ENCODE measurements around the gene HLTF.

Gene HLTF

GRCh38 chr3:149010504-149010951 lies 75.8 kb downstream of the HLTF start:
- in situ Hi-C loops (cut with HindIII; ENCODE audit: low sequenced_read_pairs), result no loop called here
- DNase-seq (ENCODE audit: low read depth, low spot score), result no peak
- TF ChIP-seq CTCF (IDR thresholded peaks at IDR 0.05; ENCODE audit: low read depth, low read length), result no peak
- H3K4me3 ChIP-seq (ENCODE audit: low read depth, low read length), result no peak overlapping the region

GRCh38 chr3:149009732-149010131 lies 76.6 kb downstream of the HLTF start:
- no peak overlapping the region for H3K4me3 ChIP-seq (ENCODE audit: low read depth, low read length)
- in situ Hi-C loops (cut with HindIII; ENCODE audit: low sequenced_read_pairs), result no loop called here
- no peak for TF ChIP-seq CTCF (IDR thresholded peaks at IDR 0.05; ENCODE audit: low read depth, low read length)
- peak; percentile 37 for DNase-seq (ENCODE audit: low read depth, low spot score)

GRCh38 chr3:149007567-149008257 lies 78.6 kb downstream of the HLTF start:
- H3K4me3 ChIP-seq (ENCODE audit: low read depth, low read length), result no peak overlapping the region
- TF ChIP-seq CTCF (IDR thresholded peaks at IDR 0.05; ENCODE audit: low read depth, low read length), result no peak
- DNase-seq (ENCODE audit: low read depth, low spot score), result no peak
- in situ Hi-C loops (cut with HindIII; ENCODE audit: low sequenced_read_pairs), result no loop called here

GRCh38 chr3:149005416-149005815 lies 80.9 kb downstream of the HLTF start:
- DNase-seq (ENCODE audit: low read depth, low spot score), result no peak
- in situ Hi-C loops (cut with HindIII; ENCODE audit: low sequenced_read_pairs), result no loop called here
- H3K4me3 ChIP-seq (ENCODE audit: low read depth, low read length), result no peak overlapping the region
- TF ChIP-seq CTCF (IDR thresholded peaks at IDR 0.05; ENCODE audit: low read depth, low read length), result no peak

DNA sequence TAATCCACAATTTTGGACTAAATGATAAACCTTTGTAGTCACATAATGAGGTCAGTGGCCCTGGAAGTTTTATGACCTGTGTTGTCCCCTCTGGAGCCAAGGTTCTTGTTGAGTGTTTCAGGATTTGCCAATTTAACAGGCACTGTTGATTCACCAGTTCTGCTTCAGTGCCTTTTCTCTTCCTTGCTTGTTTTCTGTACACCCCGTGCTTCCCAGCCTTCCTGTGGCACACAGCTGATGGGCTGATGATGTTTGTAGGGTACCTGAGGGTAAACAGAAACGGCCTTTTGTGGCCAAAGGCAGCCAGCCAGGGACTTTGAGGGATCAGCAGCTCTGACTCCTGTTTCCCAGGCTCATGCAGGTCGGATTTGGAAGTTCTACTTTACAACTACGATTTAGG lies 81.7 kb downstream of the HLTF start:
- in situ Hi-C loops (cut with HindIII; ENCODE audit: low sequenced_read_pairs), result no loop called here
- DNase-seq (ENCODE audit: low read depth, low spot score), result peak; percentile 66
- H3K4me3 ChIP-seq (ENCODE audit: low read depth, low read length), result no peak overlapping the region
- TF ChIP-seq CTCF (IDR thresholded peaks at IDR 0.05; ENCODE audit: low read depth, low read length), result no peak

GRCh38 chr3:149003653-149004305 lies 82.6 kb downstream of the HLTF start:
- in situ Hi-C loops (cut with HindIII; ENCODE audit: low sequenced_read_pairs), result no loop called here
- no peak for DNase-seq (ENCODE audit: low read depth, low spot score)
- no peak for TF ChIP-seq CTCF (IDR thresholded peaks at IDR 0.05; ENCODE audit: low read depth, low read length)
- H3K4me3 ChIP-seq (ENCODE audit: low read depth, low read length), result no peak overlapping the region

Data from astrocyte of the spinal cord (primary cell).